ENCODE measurements around the gene CCDC197. TPM values are rescaled to one million over a fixed set of nuclear protein-coding genes. Genes with fewer than 3 reads are reported as not detected.
A peak's percentile ranks its signal among the peaks of the same experiment; 100 is the strongest.

CCDC197 gene
- polyA plus RNA-seq, 1 donor from 2014 or later = not detected

DNA sequence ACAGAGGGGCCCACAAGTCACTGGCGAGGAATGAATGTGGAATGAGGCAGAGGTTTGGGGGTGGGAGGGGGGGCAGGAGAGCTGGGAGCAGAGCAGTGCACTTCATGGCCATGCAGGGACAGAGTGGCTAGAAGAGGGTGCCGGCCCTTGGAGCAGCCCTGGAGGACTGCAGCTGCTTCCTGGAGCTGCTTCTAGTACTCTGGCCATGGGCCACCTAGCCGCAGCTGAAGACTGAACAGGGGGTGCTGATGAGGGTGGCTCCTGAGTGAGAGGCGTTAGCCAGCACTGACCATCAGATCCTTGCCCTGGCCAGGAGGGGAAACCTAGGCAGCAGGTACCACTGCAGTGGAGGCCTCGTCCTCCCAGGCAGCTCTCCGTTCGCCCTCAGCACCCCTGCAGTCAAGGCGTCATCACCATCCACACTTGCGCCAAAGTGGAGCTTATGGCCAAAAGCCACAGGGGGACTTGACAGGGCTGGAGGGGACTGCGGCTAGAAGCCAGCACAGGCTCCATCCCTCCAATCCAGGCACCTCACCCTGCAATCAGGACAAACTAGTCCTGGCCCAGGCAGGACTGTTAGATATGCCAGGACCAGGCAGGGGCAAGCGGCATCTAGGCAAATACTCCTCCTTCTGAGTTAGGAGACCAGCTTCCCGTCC lies 45.5 kb downstream of the CCDC197 start:
- Histone ChIP-seq H3K9me3 (ENCODE audit: low read length) (no peaks in the 10 kb centered on the region), H2AFZ (ENCODE audit: low read depth, low read length) (no peak overlapping the region), H3K9me2 (ENCODE audit: insufficient read depth, low read length) (no peaks in the 10 kb centered on the region), H3K9ac (ENCODE audit: low read length) (no peak overlapping the region), H3K4me2 (ENCODE audit: low read length) (no peak overlapping the region), H4K20me1 (ENCODE audit: insufficient read depth) (no peaks in the 10 kb centered on the region), H3K27me3 (ENCODE audit: insufficient read depth, low read depth, low read length) (no peaks in the 10 kb centered on the region), H3K79me2 (replicated peaks; ENCODE audit: insufficient read depth, low read length) (no peaks in the 10 kb centered on the region), H3K36me3 (ENCODE audit: insufficient read depth, low read length) (no peaks in the 10 kb centered on the region), H3F3A (ENCODE audit: insufficient read depth, low read length, poor library complexity, severe bottlenecking) (no peaks in the 10 kb centered on the region), H3K4me3 (ENCODE audit: low read length) (no peak overlapping the region), H3K27ac (ENCODE audit: low read length) (no peak overlapping the region)
- TF ChIP-seq SMC3 (conservative IDR thresholded peaks at IDR 0.05; ENCODE audit: poor library complexity) = no peak
- TF ChIP-seq POLR2AphosphoS5 (IDR thresholded peaks at IDR 0.05) = peak; percentile 2

DNA sequence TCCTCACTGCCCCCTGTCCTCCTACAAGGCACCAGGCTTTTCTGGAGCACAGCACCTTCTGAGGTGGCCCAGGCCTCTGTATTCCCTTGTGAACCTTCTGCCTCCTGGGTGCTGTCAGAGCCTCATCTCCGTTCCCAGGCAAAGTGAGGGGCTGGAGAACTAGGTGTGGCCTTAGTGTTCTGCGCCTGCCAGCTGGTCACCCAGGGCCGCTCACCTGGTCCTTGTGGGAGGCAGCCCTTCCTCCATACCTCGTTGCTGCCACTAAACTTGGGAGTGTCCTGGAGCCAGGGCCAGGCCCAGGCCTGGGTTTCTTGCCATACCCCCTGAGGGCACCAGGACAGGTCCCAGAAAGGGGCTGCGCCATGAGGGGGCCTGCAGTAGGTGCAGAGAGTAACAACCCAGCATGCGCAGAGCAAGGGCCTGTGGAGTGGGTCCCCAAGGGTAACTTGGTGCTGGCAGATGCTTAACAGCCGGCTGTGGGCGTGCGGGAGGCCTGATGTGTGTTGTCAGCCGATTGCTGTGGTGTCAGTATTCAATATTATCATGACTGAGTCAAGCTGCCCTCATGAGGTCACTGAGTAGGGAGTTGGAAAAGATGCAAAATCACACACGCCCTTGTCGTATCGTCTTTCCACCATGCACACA lies 46.1 kb downstream of the CCDC197 start:
- Histone ChIP-seq H3K27me3 (ENCODE audit: insufficient read depth, low read depth, low read length) (no peaks in the 10 kb centered on the region), H3K9me3 (ENCODE audit: low read length) (no peaks in the 10 kb centered on the region), H3K4me2 (ENCODE audit: low read length) (no peak overlapping the region), H3K36me3 (ENCODE audit: insufficient read depth, low read length) (no peaks in the 10 kb centered on the region), H3K79me2 (replicated peaks; ENCODE audit: insufficient read depth, low read length) (no peaks in the 10 kb centered on the region), H3K9me2 (ENCODE audit: insufficient read depth, low read length) (no peaks in the 10 kb centered on the region), H3F3A (ENCODE audit: insufficient read depth, low read length, poor library complexity, severe bottlenecking) (no peaks in the 10 kb centered on the region), H3K4me3 (ENCODE audit: low read length) (no peak overlapping the region), H3K27ac (ENCODE audit: low read length) (no peak overlapping the region), H3K9ac (ENCODE audit: low read length) (no peak overlapping the region), H2AFZ (ENCODE audit: low read depth, low read length) (no peak overlapping the region), H4K20me1 (ENCODE audit: insufficient read depth) (no peaks in the 10 kb centered on the region)
- no peak for TF ChIP-seq MXI1 (conservative IDR thresholded peaks at IDR 0.05; ENCODE audit: poor library complexity, severe bottlenecking)
- TF ChIP-seq POLR2AphosphoS5 (IDR thresholded peaks at IDR 0.05) = no peak
- no peak for TF ChIP-seq EZH2 (IDR thresholded peaks at IDR 0.05; ENCODE audit: borderline replicate concordance, insufficient read depth, low read length, poor library complexity, severe bottlenecking)
- no peak for TF ChIP-seq RAD21 (conservative IDR thresholded peaks at IDR 0.05)
- no peak for TF ChIP-seq SMC3 (conservative IDR thresholded peaks at IDR 0.05; ENCODE audit: poor library complexity)
- TF ChIP-seq, protein P1, sequence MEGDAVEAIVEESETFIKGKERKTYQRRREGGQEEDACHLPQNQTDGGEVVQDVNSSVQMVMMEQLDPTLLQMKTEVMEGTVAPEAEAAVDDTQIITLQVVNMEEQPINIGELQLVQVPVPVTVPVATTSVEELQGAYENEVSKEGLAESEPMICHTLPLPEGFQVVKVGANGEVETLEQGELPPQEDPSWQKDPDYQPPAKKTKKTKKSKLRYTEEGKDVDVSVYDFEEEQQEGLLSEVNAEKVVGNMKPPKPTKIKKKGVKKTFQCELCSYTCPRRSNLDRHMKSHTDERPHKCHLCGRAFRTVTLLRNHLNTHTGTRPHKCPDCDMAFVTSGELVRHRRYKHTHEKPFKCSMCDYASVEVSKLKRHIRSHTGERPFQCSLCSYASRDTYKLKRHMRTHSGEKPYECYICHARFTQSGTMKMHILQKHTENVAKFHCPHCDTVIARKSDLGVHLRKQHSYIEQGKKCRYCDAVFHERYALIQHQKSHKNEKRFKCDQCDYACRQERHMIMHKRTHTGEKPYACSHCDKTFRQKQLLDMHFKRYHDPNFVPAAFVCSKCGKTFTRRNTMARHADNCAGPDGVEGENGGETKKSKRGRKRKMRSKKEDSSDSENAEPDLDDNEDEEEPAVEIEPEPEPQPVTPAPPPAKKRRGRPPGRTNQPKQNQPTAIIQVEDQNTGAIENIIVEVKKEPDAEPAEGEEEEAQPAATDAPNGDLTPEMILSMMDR (IDR thresholded peaks at IDR 0.05; ENCODE audit: poor library complexity, severe bottlenecking) = no peak
- TF ChIP-seq, protein P2, sequence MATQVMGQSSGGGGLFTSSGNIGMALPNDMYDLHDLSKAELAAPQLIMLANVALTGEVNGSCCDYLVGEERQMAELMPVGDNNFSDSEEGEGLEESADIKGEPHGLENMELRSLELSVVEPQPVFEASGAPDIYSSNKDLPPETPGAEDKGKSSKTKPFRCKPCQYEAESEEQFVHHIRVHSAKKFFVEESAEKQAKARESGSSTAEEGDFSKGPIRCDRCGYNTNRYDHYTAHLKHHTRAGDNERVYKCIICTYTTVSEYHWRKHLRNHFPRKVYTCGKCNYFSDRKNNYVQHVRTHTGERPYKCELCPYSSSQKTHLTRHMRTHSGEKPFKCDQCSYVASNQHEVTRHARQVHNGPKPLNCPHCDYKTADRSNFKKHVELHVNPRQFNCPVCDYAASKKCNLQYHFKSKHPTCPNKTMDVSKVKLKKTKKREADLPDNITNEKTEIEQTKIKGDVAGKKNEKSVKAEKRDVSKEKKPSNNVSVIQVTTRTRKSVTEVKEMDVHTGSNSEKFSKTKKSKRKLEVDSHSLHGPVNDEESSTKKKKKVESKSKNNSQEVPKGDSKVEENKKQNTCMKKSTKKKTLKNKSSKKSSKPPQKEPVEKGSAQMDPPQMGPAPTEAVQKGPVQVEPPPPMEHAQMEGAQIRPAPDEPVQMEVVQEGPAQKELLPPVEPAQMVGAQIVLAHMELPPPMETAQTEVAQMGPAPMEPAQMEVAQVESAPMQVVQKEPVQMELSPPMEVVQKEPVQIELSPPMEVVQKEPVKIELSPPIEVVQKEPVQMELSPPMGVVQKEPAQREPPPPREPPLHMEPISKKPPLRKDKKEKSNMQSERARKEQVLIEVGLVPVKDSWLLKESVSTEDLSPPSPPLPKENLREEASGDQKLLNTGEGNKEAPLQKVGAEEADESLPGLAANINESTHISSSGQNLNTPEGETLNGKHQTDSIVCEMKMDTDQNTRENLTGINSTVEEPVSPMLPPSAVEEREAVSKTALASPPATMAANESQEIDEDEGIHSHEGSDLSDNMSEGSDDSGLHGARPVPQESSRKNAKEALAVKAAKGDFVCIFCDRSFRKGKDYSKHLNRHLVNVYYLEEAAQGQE (IDR thresholded peaks at IDR 0.05; ENCODE audit: borderline replicate concordance) = no peak
- TF ChIP-seq TAF1 (IDR thresholded peaks at IDR 0.05; ENCODE audit: low read depth) = no peak
- no peak for TF ChIP-seq EP300 (conservative IDR thresholded peaks at IDR 0.05; ENCODE audit: poor library complexity, severe bottlenecking)

Data from neural cell (in vitro differentiated cells).